Epidermal melanocyte (primary cell): ENCODE measurements around the gene NPAS1.

Experiments
- DNase-seq: peaks from one replicate; pipeline ENCODE4 v3.0.0; 2011; ENCODE audit warnings: low spot score; ENCODE audit not compliant: insufficient read length

NPAS1 gene, protein sequence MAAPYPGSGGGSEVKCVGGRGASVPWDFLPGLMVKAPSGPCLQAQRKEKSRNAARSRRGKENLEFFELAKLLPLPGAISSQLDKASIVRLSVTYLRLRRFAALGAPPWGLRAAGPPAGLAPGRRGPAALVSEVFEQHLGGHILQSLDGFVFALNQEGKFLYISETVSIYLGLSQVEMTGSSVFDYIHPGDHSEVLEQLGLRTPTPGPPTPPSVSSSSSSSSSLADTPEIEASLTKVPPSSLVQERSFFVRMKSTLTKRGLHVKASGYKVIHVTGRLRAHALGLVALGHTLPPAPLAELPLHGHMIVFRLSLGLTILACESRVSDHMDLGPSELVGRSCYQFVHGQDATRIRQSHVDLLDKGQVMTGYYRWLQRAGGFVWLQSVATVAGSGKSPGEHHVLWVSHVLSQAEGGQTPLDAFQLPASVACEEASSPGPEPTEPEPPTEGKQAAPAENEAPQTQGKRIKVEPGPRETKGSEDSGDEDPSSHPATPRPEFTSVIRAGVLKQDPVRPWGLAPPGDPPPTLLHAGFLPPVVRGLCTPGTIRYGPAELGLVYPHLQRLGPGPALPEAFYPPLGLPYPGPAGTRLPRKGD

DNA sequence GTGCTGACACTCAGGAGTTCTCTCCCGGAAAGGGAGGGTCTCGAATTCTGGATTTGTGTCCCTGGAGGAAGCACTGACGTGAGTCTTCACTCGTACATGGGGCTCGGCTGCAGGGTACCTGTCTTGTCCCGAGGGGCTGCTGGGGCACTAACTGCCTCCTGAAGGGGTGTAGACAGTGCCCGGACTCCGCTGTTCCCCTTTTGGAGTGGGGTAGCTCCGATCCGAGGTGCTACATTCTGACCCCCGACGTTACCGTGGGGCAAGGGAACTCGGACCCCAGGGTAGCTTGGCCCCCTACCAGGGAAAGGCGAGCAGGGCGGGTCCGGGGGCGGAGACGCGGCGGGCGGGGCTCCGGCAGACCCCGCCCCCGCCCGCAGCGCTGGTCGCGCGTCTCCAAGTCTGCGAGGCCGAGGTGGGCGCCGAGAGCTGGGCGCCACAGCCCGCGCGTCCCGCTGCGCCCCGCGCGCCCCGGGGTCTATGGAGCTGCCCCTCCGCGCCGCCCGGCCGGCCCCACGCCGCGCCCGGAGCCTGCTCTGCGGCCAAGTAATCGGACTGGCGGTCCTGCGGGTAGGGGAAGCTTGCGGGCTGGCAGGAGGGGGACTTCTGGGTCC lies at the start of gene NPAS1:
TSS of gene NPAS1 (plus strand) at position 407 of the 611 bp plus-strand sequence. CDS start 1,211 bp downstream, outside the sequence.
- no peak for DNase-seq

DNA sequence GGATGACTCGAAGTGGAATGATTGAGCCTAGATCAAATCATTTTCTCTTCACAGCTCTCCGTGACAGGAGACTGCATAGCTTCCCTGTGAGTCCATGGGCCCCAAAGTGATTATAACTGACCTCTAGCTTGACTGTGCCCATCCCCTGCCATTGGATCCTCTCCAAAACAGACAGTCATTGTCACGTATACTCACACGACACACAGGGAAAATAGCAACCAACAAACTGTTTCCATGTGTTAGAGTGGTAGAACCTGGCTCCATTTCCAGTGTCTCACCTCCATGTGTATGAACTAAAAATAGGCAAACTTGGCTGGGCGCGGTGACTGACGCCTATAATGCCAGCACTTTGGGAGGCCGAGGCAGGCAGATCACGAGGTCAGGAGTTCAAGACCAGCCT lies 48.8 kb upstream of the NPAS1 start:
- peak; percentile 36 for DNase-seq

DNA sequence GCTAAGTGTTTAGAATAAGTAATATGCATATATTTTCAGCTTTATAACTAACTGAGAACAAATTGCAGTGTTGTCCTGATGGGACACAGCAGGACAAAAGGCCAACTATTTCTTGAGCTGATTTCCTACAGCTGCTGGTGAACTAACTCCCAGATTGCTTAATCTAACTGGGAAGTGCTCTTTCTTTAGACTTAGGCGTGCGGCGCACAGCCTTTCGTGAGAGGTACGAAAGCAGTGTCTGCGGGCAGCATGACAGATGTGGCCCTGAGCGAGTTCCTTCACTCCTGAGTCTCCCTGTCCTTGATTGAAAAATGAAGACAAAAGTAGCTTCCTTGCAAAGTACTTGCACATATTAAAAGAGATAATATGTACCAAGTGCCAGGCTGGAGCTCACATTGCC lies 47.3 kb upstream of the NPAS1 start:
- no peak for DNase-seq

DNA sequence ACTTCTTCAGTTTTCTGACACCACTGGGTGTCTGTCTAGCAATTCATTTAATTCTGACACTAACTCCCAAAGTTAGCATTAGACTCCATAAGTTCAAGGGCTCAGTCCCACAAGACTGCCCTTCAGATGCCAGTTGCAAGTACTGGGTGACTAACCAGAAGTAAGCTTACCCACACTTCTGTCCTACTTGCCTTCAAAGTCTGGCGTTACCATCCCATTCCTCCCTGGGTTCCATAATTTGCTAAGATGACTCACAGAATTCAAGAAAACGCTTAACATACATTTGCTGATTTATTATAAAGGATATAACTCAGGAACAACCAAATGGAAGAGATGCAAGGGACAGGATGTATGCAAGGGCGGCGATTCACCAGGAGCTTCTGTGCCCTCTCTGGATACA lies 45.5 kb upstream of the NPAS1 start:
- DNase-seq = no peak

DNA sequence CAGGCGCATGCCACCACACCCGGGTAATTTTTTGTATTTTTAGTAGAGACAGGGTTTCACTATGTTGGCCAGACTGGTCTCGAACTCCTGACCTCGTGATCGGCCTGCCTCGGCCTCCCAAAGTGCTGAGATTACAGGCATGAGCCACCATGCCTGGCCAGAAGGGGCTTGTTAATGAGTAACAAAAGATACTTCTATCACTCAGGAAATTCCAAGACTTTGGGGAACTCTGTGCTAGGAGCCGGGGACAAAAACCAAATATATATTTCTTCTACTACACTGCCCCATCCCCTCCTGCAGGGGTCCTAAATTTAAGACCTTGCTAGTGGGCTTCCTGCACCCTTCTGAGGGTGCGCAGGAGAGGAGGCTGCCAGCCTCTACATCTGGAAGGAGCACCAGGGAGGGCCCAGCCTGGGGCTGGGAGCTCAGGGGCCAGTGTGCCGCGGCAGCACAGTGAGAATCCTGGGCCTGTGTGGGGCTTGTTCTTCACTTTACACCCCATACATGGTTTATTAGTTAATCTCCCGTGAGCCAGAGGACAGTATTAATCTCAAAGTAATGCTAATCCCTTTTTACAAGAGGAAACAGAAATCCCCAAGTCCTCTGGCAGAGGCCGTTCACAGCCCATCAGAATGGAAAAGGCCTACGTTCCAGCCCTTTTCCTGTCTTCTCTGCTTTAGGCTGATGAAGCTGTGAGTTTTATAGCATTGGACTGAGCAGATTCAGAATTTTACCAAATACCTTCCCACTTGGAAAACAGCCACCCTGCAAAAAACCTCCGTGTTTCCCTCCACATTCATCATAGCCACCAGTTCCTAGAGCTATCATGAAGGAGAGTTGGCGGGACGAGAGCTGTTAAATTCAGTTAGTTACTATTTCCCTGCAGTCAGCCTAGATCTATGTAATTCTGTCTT lies 44.4 kb upstream of the NPAS1 start:
- no peak for DNase-seq

DNA sequence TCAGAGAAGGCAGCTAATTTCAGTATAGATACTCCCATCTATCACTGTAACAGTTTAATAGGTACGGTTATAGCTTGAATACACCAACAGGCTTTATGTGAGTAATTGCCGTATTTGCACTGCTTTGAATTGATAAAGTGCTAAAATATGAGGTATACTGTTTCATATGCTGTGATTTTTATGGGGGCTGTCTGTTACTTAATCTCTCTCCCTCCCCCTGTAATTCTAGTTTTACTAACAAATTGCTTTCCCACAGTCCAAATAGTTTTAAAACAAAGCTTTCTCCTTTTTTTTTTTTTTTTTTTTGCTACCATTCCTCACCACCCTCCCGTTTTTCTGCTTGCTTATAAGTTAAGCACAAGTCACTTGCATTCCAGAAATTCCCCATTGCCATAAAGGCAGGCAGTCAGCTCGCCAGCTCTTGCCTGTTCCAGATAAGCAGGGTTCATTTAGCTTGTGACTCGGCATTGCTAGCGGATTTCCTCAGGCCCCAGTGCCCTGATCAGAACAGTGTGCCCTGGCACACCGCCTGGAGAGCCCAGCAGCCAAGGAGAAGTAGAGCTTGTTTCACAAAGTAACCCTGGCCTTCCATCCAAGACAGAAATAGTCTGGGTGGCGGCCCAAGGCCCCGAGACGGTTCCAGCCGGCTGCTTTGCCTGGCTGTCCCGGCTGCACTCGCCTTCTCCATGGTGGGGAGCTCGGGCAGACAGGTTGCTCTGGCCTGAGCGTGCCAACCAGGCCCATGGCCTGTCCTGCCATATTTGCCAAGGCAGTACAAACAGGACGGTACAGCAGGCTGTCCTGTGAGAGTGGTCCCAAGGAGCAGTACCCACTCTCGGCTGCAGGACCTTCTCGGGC lies 43.5 kb upstream of the NPAS1 start:
- peak; percentile 92 for DNase-seq

DNA sequence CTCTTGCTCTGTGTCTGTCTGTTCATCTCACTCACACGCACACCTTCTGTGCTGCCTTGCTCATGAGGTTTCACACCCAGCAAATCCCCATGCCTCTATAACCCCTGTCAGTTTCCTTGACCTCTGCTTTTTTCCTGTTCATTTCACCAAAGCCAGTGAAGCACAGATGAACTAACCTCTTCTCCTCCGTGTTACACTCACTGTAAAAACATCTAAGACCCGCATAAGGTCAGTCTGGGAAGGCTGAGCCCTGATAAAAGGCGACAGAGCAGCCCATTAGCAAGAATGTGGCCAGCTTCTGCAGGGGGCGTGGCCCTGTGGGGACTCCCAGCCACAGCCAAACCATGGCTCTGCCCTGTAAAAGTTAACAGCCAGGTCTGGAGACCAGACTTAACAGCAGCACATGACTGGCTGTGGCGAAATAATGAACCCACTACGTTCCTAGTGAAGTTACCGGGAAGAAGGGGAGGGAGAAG lies 42.8 kb upstream of the NPAS1 start:
- DNase-seq = no peak

DNA sequence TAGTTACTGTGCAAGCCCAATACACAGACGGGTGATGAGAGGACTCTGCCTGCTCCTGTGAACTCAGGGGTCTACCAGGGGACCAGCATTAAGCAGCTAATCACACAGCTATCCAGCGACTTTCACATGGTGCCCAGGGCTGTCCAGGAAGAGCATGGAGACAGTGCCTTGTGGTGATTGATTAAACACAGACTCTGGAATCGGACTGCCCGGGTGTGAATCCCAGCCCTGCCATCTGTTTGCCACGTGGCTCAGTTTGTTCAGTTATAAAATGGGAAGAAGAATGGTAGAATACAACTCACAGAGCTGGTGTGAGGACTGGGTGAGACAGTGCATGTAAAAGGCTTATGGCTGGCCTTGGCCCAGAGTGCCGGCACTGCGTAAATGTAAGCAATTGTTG lies 42.1 kb upstream of the NPAS1 start:
- no peak for DNase-seq

DNA sequence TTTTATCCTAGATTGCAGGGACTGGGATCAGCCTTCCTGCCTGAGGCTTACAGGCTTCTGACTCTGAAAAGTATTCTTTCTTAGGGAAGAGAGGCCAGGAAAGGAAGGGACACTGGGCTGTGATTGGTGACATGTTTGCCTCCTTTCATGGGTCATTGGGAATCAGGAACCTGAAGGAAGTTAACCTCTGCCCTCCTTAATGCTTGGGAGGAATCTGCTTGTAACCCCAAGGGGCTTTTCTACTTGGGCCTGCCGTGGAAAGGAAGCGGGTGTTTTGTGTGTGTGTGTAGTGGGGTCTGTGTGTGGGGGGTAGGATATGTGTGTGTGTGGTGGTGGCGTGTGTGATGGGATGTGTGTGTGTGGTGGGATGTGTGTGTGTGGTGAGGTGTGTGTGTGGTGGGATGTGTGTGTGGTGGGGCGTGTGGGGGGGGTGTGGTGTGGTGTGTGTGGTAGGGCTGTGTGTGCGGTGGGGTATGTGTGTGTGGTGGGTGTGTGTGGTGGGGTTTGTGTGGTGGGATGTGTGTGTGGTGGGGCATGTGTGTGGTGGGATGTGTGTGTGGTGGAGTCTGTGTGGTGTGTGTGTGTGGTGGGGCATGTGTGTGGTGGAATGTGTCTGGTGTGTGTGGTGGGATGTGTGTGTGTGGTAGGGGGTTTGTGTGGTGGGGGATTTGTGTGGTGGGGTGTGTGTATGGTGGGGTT lies 41.3 kb upstream of the NPAS1 start:
- no peak for DNase-seq

DNA sequence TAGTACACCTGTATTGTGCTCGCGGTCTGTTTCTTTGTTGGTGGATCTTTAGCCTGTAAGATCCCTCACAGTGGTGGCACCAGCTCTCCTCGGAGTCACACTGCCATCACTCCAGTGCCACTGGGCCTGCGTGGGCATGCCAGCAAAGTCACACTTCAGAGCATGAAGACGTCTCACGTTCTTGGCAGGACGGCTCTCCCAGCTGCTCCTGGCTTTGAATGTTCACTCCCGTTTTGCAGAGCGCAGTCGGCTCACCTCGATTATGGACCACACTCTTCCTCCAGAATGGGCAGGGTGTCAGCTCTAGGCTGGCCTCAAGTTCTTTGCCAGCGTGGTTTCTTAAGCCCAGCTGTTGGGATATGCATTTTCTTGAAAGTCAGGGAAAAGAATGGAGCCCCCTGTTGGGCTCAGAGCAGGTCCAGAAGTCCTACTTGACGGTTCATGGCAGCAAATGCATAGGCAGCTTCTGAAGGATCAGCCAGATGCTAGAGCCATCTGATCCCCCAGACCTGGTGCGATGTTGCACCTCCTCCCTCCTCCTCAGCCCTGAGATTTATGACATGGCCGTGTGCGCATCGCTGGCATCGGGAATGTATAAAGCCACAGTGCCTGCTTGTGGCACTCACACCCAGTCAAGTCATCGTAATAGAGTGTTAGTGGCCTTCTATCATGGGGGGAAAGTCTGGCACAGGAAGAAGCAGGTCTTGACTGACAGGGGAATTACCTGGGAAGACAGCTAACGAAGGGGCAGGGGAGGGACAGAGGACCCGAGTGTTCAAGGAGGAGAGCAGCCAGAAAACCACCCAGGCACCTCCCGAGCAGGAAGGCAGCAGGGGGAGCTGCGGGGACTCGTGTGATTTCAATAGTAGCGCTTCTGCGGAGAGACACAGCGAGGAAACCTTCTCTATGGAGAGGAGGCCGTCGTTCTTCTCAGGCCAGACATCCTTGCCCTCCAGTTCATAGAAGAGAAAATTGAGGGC lies 40.2 kb upstream of the NPAS1 start:
- no peak for DNase-seq

DNA sequence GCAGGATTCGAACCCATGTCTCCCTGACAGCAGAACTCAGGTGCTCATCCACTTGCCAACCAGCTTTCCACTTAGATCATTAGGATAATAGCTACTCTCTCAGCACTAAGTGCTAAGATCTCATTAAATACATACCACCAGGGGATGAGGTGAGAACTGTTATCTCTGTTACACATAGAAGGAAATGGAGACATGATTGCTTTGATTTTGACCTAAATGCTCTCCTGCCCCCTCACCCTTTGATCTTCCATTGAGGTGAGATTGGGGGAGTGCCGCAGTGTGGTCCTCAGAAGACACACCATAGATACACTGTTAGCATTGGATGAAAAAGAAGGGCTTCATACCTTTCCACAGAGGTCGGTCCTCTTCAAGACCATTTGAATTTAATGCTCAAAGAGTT lies 38.9 kb upstream of the NPAS1 start:
- DNase-seq = no peak

DNA sequence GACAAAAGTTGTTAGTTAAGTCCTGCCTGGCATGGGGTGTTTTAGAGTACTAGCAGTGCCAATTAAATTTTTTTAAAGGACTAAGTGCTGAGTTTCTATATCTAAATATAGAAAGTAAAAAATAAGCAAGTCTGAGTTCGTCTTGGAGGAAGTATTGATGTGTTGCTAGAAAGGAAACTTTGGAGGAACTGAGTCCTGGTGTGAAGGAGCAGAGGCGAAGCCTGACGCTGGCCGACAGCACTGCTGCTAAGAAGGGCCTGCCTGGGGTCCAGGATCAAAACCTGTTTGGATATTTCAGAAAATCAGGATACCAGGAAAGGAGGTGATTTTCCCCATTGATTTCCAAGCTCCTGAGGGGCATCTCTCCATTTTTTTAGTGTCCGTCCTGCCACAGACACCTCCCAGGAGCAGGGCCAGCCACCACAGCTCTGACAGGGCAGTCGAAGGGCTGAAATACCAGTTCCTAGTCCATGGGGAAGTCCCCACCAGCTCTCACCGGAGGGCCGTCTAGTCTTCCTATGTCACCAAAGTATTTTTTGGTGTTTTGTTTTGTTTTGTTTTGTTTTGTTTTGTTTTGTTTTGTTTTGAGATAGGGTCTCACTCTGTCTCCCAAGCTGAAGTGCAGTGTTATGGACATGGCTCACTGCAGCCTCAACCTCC lies 38.2 kb upstream of the NPAS1 start:
- DNase-seq = no peak

DNA sequence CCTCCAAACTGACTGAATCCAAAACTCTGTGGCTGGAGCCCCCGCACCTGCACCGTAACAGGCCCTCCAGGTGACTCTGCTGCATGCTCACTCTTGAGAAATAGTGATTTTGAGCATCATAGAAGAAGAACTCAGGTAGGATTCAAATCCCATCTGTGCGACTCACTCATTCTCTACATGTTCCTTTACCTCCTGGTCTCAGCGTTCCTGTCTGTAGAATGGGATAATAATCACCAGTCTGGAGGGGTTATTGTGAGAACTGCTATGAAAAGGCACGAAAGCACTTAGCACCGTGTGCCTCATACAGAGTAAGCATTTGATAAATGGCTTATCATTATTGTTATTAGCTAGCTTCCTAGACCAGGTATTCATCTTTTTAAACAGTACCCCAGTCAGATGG lies 36.5 kb upstream of the NPAS1 start:
- DNase-seq = no peak

DNA sequence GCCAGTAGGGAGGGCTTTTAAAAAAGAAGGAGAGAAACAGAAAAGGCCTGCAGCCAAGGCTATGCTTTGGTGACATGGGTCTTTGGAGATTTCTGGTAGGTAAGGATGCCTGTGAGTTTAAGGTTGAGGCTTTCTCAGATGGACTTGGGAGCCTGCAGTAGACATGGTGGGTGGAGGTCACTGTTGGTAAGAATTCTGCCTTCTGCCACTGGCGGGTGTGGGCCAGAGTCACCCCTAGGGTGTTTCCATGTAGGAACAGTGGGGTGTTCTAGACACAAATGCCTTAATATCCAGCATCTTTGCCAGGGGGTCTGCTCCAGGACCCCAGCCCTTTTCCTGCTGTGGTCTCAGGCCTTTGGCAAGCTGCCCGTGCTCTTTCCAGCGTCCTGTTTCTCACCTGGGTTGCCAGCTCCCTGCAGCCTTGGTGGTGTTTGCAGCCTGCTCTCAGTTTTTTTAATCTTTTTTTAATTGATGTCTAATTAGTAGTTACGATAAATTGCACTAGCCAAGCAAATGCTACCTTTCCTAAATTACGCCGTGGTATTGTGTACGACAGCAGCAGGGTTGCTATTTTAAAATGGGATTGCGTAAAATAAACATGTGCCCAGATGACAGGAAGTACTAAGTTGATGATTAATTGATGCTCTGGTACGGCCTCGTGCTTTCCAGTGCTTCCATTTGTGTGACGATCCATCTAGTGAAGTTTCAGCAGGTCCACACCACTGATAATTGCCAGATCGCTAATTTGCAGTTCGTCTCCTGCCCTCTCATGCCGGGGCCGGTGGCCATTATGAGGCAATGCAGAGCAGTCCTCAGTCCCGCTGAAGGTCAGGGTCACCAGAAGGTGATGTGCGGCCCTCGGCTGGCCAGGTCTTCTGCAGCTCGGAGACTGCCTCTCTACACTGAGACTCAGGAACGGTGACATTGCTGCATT lies 35.3 kb upstream of the NPAS1 start:
- no peak for DNase-seq

DNA sequence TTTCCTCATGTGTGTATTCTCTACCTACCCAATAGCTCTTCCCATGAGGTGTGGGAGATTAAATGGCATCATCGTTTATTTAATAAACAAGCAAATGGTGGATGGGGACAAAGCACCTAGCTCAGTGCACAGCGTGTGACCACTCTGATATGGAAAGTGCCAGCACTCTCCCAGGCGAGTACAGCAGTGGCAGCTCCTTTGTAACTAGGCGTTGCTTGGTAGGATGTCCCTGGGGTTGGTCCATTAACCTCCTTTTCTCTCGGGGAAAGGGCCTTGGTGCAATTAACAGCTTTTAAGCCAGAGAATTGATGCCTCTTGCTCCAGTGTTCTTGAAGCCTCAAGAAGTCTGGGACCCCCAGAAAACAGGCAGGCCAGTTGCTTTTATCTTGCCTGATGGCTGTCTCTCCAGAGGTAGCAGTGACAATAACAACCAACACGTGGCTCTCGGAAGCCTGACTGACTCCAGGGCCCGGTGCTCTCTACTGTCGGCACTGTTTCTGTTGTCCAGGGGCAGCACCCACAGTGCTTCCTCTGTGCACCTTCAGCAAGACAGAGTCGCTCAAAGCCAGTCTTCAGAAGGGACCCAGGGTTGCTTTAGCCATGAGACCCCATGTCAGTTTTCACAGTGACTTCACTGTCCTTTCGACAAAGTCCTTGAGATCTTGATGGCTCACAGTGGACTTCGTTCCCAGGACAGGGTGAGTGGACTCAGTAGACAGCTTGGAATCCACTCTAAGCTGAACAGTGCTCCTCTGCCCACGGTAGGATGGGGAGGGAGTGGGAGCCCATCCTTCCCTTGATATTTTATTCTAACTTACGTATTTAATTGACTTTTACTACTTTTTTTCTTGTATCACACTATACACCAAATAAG lies 33.9 kb upstream of the NPAS1 start:
- DNase-seq = no peak

DNA sequence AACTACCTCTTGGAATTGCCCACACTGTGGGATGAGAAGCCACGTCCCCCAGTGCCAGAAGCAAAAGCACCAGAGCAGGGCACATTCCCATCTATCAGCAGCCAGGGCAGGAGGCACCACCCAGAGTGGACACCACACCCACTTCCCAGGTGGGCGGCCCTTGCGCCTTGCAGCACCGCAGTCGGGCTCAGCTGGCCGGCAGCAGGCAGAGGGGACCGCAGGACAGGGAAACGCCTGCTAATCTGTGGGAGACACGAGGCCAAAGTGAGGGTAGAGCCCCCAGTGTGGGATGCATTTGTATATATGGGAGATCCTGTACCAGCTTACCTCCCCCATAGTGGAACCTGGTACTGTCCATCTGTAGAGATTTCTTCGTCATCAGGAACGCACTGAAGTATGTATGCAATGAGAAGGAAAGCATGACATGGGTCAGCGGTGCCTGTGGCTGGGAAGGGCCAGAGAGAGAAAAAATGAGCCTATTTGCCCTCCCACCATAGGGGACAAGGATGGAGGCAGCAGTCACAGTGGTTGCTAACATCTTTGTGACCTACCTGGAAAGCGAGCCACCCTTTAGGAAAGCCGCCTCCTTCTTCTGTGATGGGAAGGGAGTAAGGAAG lies 30.9 kb upstream of the NPAS1 start:
- no peak for DNase-seq
